Activated CD4-positive, alpha-beta T cell treated with anti-CD3 and anti-CD28 coated beads, Interleukin-2, amount 50 U/mL, for 48 hours (primary cell): ENCODE measurements around the gene IFT25.
"Not testable (repeated sequence)": the region's sequence is repeated elsewhere in the genome, so short reads cannot be mapped to it uniquely, and the experiment has no call there.

Source experiments
- DNase-seq, 2 experiments: peaks; one replicate each; pipeline ENCODE4 v3.0.0-alpha.2; 2020

IFT25 gene

GRCh38 chr1:53883600-53883999 is 61.9 kb downstream of the IFT25 start:
- not testable (repeated sequence) for DNase-seq

GRCh38 chr1:53881853-53882252 is 63.6 kb downstream of the IFT25 start:
- DNase-seq: not testable (repeated sequence)

- no peak for DNase-seq
These were observed 66.9 kb downstream of the IFT25 start for GRCh38 chr1:53878492-53879105.

GRCh38 chr1:53875150-53875549 is 70.3 kb downstream of the IFT25 start:
- not testable (repeated sequence) for DNase-seq

GRCh38 chr1:53871773-53872484 is 73.6 kb downstream of the IFT25 start:
- no peak for DNase-seq
